Ishikawa (cell line): ENCODE measurements around the gene NT5DC1.

ENCODE experiments used
- CEBPB ChIP-seq: IDR thresholded peaks from 2 replicates; pipeline ENCODE4 v1.6.1; 2012
- CREB1 ChIP-seq: IDR thresholded peaks from 2 replicates; pipeline ENCODE4 v1.6.1; 2012; ENCODE audit warnings: low read depth
- EGR1 ChIP-seq: IDR thresholded peaks from 2 replicates; pipeline ENCODE4 v1.6.1; 2012
- EP300 ChIP-seq: IDR thresholded peaks from 2 replicates; pipeline ENCODE4 v1.6.1; 2012; ENCODE audit warnings: borderline replicate concordance
- FOXM1 ChIP-seq: IDR thresholded peaks from 2 replicates; pipeline ENCODE4 v1.6.1; 2012; ENCODE audit warnings: low read depth, borderline replicate concordance
- RAD21 ChIP-seq: IDR thresholded peaks from 2 replicates; pipeline ENCODE4 v1.6.1; 2012; ENCODE audit warnings: low read depth
- TAF1 ChIP-seq: IDR thresholded peaks from 2 replicates; pipeline ENCODE4 v1.6.1; 2012; ENCODE audit warnings: low read depth, mild to moderate bottlenecking
- TCF12 ChIP-seq: IDR thresholded peaks from 2 replicates; pipeline ENCODE4 v1.6.1; 2012; ENCODE audit warnings: low read depth
- TEAD4 ChIP-seq: IDR thresholded peaks from 2 replicates; pipeline ENCODE4 v1.6.1; 2012
- YY1 ChIP-seq: IDR thresholded peaks from 2 replicates; pipeline ENCODE4 v1.6.1; 2012; ENCODE audit warnings: low read depth
- ZBTB7A ChIP-seq: IDR thresholded peaks from 2 replicates; pipeline ENCODE4 v1.6.1; 2012; ENCODE audit warnings: low read depth
- TF ChIP-seq, protein P1 (sequence below): IDR thresholded peaks from 2 replicates; pipeline ENCODE4 v1.6.1; 2012
- TF ChIP-seq, protein P2 (sequence below): IDR thresholded peaks from 2 replicates; pipeline ENCODE4 v1.6.1; 2012
- TF ChIP-seq, protein P3 (sequence below): IDR thresholded peaks from 2 replicates; pipeline ENCODE4 v1.6.1; 2012; ENCODE audit warnings: low read depth, mild to moderate bottlenecking

DNA sequence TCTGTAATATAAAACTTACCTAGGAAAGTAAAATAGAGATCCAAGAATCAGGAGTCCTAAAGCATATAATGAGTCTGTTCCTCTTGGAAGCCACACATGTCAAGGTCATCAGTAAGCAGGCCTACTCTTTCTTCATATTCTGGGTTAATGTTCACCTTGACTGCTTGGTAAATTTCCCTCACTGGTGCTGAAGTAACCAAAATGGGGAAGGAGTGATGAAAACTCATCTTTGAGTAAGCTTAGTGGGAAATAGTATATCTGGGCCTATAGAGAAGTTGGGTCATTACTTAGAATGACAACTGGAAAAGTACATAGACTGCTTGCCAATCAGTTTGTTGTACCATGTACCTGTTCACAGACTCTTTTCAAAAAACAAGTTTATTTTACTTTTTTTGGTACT, 146.6 kb downstream of the NT5DC1 start:
- TF ChIP-seq EP300 = no peak
- TF ChIP-seq YY1 = no peak
- no peak for TF ChIP-seq TAF1
- no peak for TF ChIP-seq CEBPB
- no peak for TF ChIP-seq ZBTB7A
- TF ChIP-seq, protein P1, sequence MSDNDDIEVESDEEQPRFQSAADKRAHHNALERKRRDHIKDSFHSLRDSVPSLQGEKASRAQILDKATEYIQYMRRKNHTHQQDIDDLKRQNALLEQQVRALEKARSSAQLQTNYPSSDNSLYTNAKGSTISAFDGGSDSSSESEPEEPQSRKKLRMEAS = no peak
- TF ChIP-seq CREB1 = no peak
- no peak for TF ChIP-seq FOXM1
- no peak for TF ChIP-seq TCF12
- TF ChIP-seq, protein P2, sequence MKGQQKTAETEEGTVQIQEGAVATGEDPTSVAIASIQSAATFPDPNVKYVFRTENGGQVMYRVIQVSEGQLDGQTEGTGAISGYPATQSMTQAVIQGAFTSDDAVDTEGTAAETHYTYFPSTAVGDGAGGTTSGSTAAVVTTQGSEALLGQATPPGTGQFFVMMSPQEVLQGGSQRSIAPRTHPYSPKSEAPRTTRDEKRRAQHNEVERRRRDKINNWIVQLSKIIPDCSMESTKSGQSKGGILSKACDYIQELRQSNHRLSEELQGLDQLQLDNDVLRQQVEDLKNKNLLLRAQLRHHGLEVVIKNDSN = no peak
- TF ChIP-seq, protein P3, sequence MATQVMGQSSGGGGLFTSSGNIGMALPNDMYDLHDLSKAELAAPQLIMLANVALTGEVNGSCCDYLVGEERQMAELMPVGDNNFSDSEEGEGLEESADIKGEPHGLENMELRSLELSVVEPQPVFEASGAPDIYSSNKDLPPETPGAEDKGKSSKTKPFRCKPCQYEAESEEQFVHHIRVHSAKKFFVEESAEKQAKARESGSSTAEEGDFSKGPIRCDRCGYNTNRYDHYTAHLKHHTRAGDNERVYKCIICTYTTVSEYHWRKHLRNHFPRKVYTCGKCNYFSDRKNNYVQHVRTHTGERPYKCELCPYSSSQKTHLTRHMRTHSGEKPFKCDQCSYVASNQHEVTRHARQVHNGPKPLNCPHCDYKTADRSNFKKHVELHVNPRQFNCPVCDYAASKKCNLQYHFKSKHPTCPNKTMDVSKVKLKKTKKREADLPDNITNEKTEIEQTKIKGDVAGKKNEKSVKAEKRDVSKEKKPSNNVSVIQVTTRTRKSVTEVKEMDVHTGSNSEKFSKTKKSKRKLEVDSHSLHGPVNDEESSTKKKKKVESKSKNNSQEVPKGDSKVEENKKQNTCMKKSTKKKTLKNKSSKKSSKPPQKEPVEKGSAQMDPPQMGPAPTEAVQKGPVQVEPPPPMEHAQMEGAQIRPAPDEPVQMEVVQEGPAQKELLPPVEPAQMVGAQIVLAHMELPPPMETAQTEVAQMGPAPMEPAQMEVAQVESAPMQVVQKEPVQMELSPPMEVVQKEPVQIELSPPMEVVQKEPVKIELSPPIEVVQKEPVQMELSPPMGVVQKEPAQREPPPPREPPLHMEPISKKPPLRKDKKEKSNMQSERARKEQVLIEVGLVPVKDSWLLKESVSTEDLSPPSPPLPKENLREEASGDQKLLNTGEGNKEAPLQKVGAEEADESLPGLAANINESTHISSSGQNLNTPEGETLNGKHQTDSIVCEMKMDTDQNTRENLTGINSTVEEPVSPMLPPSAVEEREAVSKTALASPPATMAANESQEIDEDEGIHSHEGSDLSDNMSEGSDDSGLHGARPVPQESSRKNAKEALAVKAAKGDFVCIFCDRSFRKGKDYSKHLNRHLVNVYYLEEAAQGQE = no peak
- no peak for TF ChIP-seq EGR1
- no peak for TF ChIP-seq TEAD4
- TF ChIP-seq RAD21 = no peak
